ENCODE data around the gene CYP26A1.

GRCh38 chr10:93091960-93092359 is 18.3 kb downstream of the CYP26A1 start:
- TF ChIP-seq CTCF (conservative IDR thresholded peaks at IDR 0.05; ENCODE audit: low read length) (no peak), EZH2phosphoT487 (IDR thresholded peaks at IDR 0.05; ENCODE audit: borderline replicate concordance) (no peak)

Data from Loucy (cell line).